Stimulated activated CD4-positive, alpha-beta T cell treated with anti-CD3 and anti-CD28 coated beads, Interleukin-1b, Interleukin-23, amount 100 ng/mL, for 4 hours (primary cell): ENCODE results near the gene ORC4.
A peak's percentile ranks its signal among the peaks of the same experiment; 100 is the strongest.
"Not testable (repeated sequence)": the region's sequence is repeated elsewhere in the genome, so short reads cannot be mapped to it uniquely, and the experiment has no call there.

Experiments
- DNase-seq, 2 donors: peaks; one replicate each; pipeline ENCODE4 v3.0.0-alpha.2; 2020; ENCODE audit warnings: low read depth in 2 of 2

ORC4 gene

DNA sequence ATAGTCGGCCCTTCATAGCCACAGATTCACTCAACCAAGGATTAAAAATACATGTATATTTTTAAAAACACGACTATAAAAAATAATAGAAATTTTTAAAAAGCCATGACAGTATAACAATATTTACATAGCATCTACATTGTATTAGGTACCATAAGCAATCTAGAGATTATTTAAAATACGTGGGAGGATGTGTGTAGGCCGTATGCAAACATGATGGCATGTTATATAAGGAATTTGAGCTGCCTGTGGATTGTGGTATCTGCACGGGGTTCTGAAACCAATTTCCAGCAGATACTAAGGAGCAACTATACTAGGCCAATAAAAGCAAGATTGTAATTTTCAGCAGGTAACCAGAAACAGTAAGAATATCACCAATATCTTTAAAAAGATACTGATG lies 5.9 kb downstream of the ORC4 start:
- DNase-seq = no peak

DNA sequence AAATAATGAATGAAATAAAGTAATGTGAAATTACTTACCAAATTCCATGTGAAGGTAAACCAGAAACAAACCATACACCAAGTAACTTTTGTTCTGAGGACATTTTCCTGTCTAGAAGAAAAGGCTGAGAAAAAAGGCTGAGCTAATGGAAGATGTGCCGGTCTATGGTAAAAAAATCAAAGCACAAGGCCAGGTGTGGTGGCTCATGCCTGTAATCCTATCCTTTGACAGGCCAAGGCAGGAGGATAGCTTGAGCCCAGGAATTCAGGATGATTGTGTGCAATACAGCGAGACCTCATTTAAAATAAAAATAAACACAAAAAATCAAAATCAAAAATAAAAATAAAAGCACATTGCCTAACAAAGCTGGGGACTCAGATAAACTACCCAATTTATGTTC lies 6.7 kb downstream of the ORC4 start:
- no peak for DNase-seq

DNA sequence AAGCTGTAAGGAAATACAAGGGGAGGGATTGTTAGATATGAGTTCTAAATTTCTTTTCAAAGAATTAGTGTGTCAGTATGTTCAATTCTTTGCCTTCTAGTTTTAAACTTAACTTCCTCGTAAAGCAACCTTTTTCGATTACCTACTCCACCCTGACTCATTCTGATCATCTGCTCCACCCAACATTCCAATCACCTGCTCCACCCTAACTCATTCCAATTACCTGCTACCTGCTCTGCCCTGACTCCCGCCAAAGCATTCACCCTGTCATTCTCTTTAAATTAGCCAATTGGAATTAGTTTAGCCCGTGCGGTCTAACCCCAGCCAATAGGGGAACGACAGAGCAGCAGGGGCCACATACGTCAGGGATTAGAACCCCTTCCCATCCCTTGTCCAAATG lies 12.1 kb downstream of the ORC4 start:
- DNase-seq = not testable (repeated sequence)

DNA sequence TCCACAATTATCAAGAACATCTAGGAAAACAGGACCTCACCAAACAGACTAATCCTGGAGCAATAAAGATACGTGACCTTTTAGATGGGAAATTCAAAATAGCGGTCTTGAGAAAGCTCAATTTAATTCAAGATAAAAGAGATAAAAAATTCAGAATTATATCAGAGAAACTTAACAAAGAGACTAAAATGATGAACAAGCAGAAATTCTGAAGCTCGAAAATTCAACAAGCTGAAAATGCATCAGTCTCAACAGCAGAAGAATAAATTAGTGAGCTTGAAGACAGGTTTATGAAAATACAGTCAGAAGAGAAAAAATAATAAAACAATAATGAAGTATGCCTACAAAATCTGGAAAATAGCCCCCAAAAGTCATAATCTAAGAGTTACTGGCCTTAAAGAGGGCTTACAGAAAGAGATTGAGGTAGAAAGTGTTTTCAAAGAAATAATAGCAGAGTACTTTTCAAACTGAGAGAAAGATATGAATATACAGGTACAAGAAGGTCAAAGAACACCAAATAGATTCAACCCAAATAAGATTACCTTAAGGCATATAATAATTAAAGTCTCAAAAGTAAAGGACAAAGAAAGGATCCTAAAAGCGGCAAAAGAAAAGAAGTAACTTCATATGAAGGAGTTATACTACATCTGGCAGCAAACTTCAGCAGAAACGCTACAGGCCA lies 13.2 kb downstream of the ORC4 start:
- no peak for DNase-seq

DNA sequence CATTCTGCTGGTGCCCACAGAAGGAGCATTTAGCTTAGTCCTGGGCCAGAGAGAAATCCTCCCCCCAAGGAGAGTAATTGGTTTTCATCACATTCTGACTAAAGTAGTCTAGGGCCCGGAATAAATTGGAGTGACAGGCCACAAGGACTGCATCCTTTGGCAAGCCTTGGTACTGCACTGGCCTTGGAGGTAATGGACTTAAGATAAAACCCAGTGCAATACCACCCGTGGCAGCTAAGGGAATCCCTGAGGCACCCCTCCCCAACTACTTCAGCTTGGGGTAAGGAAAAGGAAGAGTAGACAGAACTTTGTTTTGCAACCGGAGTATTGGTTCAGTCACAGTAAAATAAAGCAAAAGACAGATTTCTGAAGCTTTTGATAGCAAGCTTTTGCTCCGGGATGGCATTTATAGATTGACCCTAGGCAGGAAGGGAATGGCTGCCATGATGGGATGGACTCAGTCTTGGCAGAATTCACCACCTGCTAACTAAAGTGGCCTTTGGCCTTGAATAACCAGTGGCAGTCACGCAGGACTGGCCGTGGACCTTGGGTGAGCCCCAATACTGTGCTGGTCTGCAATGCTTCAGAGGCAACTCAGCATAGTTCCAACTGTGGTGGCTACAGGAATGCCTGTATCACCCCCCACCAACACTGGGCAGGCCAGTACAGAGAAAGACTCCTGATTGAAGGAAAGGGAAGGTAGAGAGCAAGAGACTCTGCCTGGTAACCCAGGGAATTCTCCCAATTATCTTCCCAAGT lies 14.1 kb downstream of the ORC4 start:
- DNase-seq = no peak

DNA sequence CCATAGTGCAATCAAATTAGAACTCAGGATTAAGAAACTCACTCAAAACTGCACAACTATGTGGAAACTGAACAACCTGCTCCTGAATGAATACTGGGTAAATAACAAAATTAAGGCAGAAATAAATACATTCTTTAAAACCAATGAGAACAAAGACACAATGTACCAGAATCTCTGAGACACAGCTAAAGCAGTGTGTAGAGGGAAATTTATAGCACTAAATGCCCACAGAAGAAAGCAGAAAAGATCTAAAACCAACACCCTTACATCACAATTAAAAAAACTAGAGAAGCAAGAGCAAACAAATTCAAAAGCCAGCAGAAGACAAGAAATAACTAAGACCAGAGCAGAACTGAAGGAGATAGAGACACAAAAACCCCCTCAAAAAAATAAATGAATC lies 18.1 kb downstream of the ORC4 start:
- not testable (repeated sequence) for DNase-seq

DNA sequence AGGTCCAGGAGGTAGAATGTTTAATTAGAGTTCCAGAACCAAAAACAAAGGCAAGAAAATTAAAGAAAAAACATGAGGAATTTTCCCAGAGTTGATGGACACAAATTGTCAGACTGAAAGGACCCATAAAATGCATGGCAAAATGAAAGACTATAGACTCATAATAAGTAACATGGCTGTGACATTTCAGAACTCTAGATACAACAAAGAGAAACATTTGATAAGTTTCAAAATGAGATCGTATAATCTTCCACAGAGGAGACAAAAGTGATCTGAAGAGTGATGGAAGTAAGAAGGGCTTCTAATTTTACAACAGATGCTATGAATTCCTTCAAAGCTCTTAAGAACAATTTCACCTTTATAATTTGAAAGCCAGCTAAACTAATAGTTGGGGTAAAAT lies 20.4 kb downstream of the ORC4 start:
- no peak for DNase-seq

DNA sequence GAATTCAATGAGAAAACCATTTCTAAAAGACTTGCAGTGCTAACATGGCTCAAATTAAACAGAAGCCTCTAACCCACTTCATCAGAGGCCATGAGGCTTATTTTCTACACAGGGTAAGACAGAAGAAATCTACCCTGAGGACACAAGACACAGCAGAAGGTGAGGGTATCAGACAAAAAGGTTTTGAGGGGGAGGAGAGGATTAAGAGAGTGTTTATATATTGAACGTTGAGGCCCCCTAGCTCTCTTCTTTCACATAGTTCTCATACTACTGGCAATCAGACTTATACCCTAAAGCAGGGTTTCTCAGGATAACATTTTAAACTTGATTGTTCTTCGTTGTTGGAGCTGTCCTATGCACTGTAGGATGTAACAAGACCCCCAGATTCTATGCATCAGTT lies 21.4 kb downstream of the ORC4 start:
- DNase-seq = no peak

DNA sequence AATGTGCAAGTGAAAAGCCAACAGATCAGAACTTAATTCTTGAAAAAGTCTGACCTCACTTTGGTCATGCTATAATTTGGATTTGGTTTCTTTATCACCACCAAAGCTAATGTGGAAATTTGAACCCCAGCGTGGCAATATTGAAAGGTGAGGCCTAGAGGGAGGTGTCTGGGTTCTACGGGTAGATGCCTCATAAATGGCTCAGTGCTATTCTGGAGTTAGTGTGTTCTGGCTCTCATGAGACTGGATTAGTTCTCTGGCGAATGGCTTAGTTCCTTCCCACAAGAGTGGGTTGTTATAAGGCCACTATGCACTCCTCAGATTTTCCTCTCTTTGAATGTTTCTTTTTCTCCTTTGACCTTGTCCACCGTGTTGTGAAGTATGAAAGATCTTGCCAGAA lies 22.3 kb downstream of the ORC4 start:
- no peak for DNase-seq

DNA sequence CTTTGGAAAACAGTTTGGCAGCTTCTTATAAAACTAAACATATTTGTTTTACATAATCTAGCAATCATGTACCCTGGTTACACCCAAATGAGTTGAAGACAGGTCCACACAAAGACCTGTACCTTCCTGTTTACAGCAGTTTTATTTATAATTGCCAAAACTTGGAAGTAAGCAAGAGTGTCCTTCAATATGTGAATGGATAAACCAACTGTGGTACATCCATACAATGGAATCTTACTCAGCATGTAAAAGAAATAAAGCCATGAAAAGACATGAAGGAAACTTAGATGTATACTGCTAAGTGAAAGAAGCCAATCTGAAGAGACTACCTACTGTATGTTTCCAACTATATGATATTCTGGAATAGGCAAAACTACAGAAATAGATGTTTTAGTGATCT lies 23.7 kb downstream of the ORC4 start:
- DNase-seq = no peak

DNA sequence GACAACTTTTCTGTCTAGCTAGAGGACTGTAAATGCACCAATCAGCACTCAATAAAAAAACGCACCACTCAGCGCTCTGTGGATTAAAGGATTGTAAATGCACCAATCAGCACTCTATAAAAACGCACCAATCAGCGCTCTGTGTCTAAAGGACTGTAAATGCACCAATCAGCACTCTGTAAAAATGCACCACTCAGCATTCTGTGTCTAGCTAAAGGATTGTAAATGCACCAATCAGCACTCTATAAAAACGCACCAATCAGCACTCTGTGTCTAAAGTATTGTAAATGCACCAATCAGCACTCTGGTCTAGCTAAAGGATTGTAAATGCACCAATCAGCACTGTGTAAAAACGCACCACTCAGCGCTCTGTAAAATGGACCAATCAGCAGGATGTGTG lies 25.6 kb downstream of the ORC4 start:
- not testable (repeated sequence) for DNase-seq

DNA sequence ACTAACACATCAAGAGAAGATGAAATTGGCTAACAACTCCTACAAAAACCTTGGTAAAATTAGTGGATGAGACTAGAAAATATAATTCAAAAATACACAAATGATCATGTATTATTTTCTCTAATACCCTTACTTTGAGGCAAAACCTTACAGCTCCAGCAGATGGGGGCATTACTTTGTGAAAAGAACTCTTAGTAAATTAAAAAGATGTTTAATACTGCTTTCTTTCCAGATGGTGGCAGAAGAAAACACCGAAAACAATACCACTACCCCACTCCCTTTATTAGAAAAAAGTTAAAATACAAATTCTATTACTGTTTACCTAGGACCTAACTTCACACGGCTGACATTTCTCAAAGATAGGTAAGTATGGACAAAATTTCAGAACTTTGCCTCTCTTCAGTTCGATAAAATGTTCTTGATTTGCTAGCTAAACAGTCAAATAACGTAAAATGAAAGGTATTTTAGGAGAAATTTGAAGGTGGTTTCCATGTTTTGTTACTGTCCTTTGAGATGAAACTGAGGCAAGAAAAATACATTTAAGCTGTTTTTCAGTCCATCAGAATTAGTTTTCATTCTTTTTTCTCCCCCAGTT lies 30.6 kb downstream of the ORC4 start:
- DNase-seq = peak in 1 of 2 donors; percentile 10

DNA sequence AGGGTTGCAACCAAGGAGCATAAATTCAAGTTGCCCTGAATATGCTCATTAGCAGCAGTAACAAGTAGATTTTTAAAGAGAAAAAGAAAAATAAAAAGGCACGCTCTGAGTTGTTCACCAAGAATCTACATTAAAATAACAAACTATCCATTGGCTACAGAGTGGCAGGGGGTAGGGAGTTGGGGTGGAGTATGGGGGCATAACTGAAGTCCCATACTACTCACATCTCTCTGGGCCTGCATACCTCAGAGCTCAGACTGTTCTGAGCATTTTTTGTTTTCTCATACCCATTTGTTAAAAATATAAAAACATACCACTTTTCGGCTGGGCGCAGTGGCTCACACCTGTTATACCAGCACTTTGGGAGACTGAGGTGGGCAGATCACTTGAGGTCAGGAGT lies 31.4 kb downstream of the ORC4 start:
- DNase-seq = no peak

DNA sequence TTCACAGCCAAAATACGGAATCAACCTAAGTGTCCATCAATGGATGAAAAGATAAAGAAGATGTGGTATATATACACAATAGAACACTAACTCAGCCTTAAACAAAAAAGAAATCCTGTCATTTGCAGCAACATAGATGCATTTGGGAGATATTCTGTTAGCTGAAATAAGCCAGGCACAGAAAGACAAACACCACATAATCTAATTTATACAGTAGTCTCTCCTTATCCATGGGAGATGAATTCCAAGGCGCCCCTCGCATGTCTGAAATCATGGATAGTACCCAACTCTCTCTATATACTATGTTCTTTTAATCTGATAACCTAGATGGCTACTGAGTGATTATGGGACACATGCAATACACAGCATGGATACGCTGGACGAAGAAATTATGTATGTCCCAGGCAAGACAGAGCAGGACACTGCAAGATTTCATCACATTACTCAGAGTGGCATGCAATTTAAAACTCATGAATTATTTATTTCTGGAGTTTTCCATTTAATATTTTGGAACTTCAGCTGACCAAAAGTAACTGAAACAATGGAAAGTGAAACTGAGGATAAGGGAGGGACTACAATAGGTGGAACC lies 39.5 kb downstream of the ORC4 start:
- no peak for DNase-seq

DNA sequence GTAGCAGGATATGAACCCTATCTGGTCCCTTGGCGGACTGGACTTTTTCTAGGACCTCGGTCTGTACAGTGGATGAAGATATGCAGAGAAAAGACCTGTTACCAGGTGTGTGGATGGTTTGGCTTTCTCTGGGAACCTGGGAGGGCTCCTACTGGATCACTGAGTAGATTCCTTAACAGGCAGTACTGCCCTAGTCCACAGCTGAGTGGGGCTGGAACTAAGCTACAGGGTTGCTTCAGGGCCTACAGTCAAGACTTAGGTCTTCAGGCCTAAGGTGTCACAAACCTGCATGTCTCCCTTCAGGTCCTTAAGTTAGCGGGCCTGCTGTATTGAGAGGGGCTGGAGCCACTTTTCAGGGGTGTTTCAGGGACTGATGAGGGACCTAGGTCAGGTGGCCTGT lies 42.9 kb downstream of the ORC4 start:
- DNase-seq = no peak

DNA sequence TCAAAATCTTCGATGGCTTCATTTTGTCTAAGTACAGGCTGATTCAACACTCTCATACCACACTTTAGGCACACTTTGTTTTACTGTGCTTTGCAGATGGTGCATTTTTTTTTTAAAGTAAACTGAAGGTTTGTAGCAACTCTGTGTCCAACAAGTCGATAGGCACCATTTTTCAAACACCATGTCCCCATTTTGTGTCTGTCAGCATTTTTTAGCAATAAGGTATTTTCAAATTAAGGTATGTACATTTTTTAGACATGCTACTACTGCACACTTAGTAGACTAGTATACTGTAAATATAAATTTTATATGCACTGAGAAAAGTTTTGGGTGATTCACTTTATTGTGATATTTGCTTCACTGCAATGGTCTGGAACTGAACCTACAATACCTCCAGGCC lies 44.4 kb downstream of the ORC4 start:
- DNase-seq = no peak

DNA sequence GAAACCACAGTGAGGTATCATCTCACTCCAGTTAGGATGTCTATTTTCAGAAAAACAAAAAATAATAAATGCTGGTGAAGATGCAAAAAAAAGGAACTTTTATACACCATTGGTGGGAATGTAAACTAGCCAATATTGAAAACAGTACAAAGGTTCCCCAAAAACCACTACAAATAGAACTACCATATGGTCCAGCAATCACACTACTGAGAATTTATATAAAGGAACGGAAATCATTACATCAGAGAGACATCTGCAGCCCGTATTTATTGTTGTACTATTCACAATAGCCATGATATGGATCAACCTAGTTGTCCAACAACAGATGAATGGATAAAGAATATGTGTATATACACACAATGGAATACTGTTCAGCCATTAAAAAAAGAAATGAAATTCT lies 52.0 kb downstream of the ORC4 start:
- DNase-seq = no peak

DNA sequence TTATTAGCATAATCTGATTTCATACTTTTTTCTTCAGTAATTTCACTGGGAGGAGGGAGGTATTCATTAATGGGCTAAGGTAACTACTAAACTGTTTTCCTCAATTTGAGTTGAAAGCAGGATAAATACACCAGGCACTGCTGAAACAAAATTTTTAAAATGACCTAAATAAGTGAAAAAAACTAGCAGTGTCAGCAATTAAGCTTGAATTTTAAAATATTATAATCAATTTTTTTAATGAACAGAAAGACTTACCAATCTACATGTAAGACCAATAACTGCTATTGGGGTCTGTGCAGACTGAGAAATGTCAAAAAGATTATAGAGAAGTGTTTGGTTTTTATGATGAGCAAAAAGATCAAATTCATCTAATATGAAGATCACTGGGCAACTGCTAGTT lies 68.4 kb downstream of the ORC4 start:
- no peak for DNase-seq

DNA sequence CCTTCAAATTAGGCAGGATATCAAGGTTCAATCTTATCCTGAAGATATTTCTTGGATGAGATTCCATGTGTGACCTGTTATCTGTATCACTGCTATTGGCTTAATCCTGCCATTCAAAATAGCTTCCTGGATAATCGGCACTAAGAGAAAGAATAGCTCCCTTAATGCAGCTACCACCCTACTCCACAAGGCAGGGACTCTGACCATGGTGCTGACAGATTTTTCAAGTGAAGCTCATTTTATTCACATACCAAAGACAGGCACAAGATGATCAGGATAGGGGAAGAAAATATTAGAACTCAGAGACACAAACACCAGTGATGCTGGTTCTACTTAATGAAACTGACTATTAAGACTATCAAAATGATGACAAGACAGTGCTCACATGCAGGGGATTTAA lies 74.9 kb downstream of the ORC4 start:
- DNase-seq = no peak

DNA sequence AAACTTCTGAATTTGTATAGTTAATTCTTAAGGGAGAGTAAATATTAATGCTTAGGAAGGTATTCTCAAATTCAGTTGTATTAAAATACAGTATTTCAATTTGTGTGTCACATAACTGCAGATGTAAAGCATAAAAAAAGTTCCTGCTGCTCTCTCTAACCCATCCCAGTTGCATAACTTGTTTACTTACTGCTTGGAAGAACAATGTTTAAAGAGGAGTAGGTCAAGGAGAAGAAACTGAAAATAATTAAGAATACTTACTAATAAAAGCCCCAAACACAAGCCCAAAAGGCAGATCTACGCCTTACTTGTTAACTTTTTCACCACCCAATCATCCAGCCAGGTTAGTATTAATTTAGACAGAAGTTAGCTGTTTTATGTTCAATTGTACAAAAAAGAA lies 81.2 kb downstream of the ORC4 start:
- DNase-seq = no peak

DNA sequence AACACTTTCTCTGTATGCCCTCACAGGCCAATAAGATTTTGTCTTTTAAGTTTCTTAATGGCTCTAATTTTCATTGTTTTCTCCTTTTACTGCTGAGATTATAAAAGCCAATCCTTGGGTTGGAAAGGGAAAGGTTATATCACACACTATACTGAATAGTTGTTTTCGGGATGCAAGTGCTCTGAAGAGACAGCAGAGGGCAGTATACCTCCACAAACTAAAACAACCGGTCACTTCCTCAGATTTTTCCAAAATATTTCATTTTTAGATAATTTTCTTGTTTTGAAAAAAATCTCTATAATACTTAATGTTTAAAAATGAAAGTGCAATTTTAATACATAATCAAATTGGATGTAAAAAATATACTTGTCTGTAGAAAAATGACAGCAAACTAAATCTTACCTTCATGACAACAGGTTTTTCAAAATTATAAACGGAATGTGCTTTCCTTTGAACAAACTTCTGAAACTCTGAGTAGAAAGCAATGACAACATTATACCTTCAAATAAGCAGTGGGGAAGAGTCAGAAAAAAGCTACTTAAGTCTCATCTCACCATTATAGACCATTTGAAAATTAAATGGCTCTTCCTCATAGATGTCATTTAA lies 82.7 kb downstream of the ORC4 start:
- DNase-seq = no peak

DNA sequence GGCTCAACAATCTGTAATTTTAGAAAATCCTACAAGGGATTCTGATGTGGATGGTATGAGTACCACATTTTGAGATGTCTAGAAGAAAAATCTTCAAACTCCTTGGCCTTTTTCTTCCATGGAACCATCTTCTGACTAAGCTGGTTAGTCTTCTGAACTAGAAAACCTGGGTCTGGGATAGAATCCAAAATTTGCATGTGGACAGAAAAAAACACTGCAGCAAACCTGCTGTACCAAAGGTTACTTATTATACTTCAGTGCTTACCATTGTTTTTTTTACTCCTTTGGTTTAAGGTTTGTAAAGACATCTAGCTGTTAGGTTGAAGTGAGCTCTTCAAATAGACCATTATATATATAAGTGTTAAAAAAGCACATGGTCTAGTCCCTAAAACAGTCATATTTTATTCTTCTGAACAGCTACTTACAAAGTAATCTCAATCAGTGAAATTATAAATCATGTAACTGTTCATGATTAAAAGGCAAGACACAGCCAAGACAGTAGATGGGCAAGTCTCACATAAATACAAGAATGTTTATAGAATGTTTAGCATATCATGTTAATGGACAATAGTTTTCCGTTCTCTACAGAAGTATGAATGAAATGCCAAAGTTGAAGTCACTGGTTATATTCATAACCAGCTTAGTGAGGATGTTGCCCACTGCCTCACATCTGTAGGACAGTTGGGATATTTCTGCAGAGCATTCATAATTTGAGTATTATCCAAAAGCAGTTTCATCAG lies 85.5 kb downstream of the ORC4 start:
- DNase-seq = no peak
